ENCODE data around the gene THAP6. TPM values are rescaled to one million over a fixed set of nuclear protein-coding genes. Genes with fewer than 3 reads are reported as not detected.

THAP6 gene
- 4.5 to 6.3 TPM (median 5.7 TPM) in 5 replicates for total RNA-seq (2022; extraction: Qiagen RNA extraction; ENCODE audit: low read depth)

GRCh38 chr4:75514131-75514948 lies at the start of gene THAP6, which contains the start of gene RCHY1:
THAP6 (plus strand) TSS chr4:75514473; CDS start chr4:75515453, 980 bp downstream.
RCHY1 (minus strand) TSS chr4:75514403; CDS start chr4:75514286, 117 bp downstream.

GRCh38 chr4:75555294-75556164 lies 41.3 kb downstream of the THAP6 start, which contains the start of gene ODAPH:
ODAPH (plus strand) TSS chr4:75556066; CDS start chr4:75556083, 17 bp downstream.

Other genes with a start within 250 kb of the THAP6 start
- 13.4 to 17.5 TPM (median 14.1 TPM) in 5 replicates for gene RCHY1, start 70 bp upstream of the THAP6 start, total RNA-seq (2022; extraction: Qiagen RNA extraction; ENCODE audit: low read depth)
- 0.15 TPM in 1 of 5 replicates, not detected in the others for gene ODAPH, start 41.6 kb downstream of the THAP6 start, total RNA-seq (2022; extraction: Qiagen RNA extraction; ENCODE audit: low read depth)
- gene CDKL2, start 116.1 kb downstream of the THAP6 start, total RNA-seq (2022; extraction: Qiagen RNA extraction; ENCODE audit: low read depth): 0.28 to 0.99 TPM (median 0.73 TPM) in 5 replicates
- 71.8 to 112 TPM (median 81.0 TPM) in 5 replicates for gene G3BP2, start 158.9 kb downstream of the THAP6 start, total RNA-seq (2022; extraction: Qiagen RNA extraction; ENCODE audit: low read depth)
- 22.9 to 28.9 TPM (median 26.3 TPM) in 5 replicates for gene USO1, start 210.1 kb downstream of the THAP6 start, total RNA-seq (2022; extraction: Qiagen RNA extraction; ENCODE audit: low read depth)